Raji (cell line): Measurements from ENCODE around the gene ASB4.

Experiments used
- POLR2A ChIP-seq: IDR thresholded peaks from 2 replicates; pipeline ENCODE4 v1.6.1; 2011; ENCODE audit warnings: low read depth, low read length, control low read depth; ENCODE audit not compliant: insufficient read depth

Gene ASB4

GRCh38 chr7:95473276-95473985, 12.3 kb upstream of the ASB4 start:
- TF ChIP-seq POLR2A = no peak

GRCh38 chr7:95476072-95476847, 9.5 kb upstream of the ASB4 start:
- TF ChIP-seq POLR2A = no peak

GRCh38 chr7:95476904-95477594, 8.7 kb upstream of the ASB4 start:
- no peak for TF ChIP-seq POLR2A

- no peak for TF ChIP-seq POLR2A
Observed at GRCh38 chr7:95478272-95479037, 7.3 kb upstream of the ASB4 start.

GRCh38 chr7:95479992-95480624, 5.6 kb upstream of the ASB4 start:
- no peak for TF ChIP-seq POLR2A

- TF ChIP-seq POLR2A = no peak
Observed at GRCh38 chr7:95481271-95482165, 4.2 kb upstream of the ASB4 start.

GRCh38 chr7:95482424-95482823, 3.3 kb upstream of the ASB4 start:
- no peak for TF ChIP-seq POLR2A

- no peak for TF ChIP-seq POLR2A
Observed at GRCh38 chr7:95490231-95490762, 4.6 kb downstream of the ASB4 start.

- no peak for TF ChIP-seq POLR2A
Observed at GRCh38 chr7:95491201-95491600, 5.5 kb downstream of the ASB4 start.

- TF ChIP-seq POLR2A = no peak
Observed at GRCh38 chr7:95491634-95492314, 6.0 kb downstream of the ASB4 start.

- TF ChIP-seq POLR2A = no peak
Observed at GRCh38 chr7:95493247-95493646, 7.5 kb downstream of the ASB4 start.

- no peak for TF ChIP-seq POLR2A
Observed at GRCh38 chr7:95493844-95494243, 8.1 kb downstream of the ASB4 start.

- TF ChIP-seq POLR2A = no peak
Observed at GRCh38 chr7:95501261-95501832, 15.6 kb downstream of the ASB4 start.
